Progenitor cell of endocrine pancreas (in vitro differentiated cells): ENCODE results near the gene SLC5A2. TPM values are rescaled to one million over a fixed set of nuclear protein-coding genes. Genes with fewer than 3 reads are reported as not detected.
A peak's percentile ranks its signal among the peaks of the same experiment; 100 is the strongest.

Experiments used
- DNase-seq: peaks from one replicate; pipeline ENCODE4 v3.0.0; 2021; ENCODE audit warnings: low spot score; ENCODE audit not compliant: unreplicated experiment
- H3K27ac Mint-ChIP-seq: 2 replicates; pipeline ENCODE4 v1.8.0; 2021; ENCODE audit warnings: mild to moderate bottlenecking, moderate library complexity, mixed read lengths
- H3K27me3 Mint-ChIP-seq: 2 replicates; pipeline ENCODE4 v1.8.0; 2021; ENCODE audit warnings: mixed read lengths
- H3K36me3 Mint-ChIP-seq: 2 replicates; pipeline ENCODE4 v1.8.0; 2022; ENCODE audit warnings: mixed read lengths; ENCODE audit not compliant: insufficient read depth
- H3K4me1 Mint-ChIP-seq: 2 replicates; pipeline ENCODE4 v1.8.0; 2021; ENCODE audit warnings: low read depth, mixed read lengths
- H3K4me3 Mint-ChIP-seq: 2 replicates; pipeline ENCODE4 v1.8.0; 2021; ENCODE audit warnings: low read depth, mild to moderate bottlenecking, moderate library complexity, mixed read lengths
- H3K9me3 Mint-ChIP-seq: 2 replicates; pipeline ENCODE4 v1.8.0; 2021; ENCODE audit warnings: low read depth, mixed read lengths
- CTCF ChIP-seq: fragments of 200-600 bp; sonication (generic); IDR thresholded peaks from one replicate; pipeline ENCODE4 v1.5.0; 2021; ENCODE audit warnings: antibody characterized with exemption, mild to moderate bottlenecking; ENCODE audit not compliant: unreplicated experiment
- total RNA-seq: library from RNA; stranded (reverse); gene quantifications from 2 replicates; pipeline ENCODE4 v1.2.1, GENCODE V29; 2021

The SLC5A2 gene
- total RNA-seq, 1 donor from 2014 or later, result 0.29 TPM

- H3K9me3 Mint-ChIP-seq, result no peaks in the 10 kb centered on the region
- DNase-seq, result no peak
- peaks cover 1% of the 10 kb centered on the region for H3K36me3 Mint-ChIP-seq
- no peak for TF ChIP-seq CTCF
- no peaks in the 10 kb centered on the region for H3K27me3 Mint-ChIP-seq
- no peak overlapping the region for H3K27ac Mint-ChIP-seq
- H3K4me3 Mint-ChIP-seq, result no peak overlapping the region
- peaks cover 17% of the 10 kb centered on the region for H3K4me1 Mint-ChIP-seq
Measured at GRCh38 chr16:31452631-31453106, 30.3 kb upstream of the SLC5A2 start.

- TF ChIP-seq CTCF, result no peak
- no peak for DNase-seq
- Mint-ChIP-seq H3K27ac (peak overlapping the region; percentile 1), H3K27me3 (no peaks in the 10 kb centered on the region), H3K9me3 (no peaks in the 10 kb centered on the region), H3K4me3 (no peak overlapping the region), H3K36me3 (peaks cover 1% of the 10 kb centered on the region), H3K4me1 (peaks cover 21% of the 10 kb centered on the region)
Measured at GRCh38 chr16:31453255-31454204, 29.4 kb upstream of the SLC5A2 start.

- Mint-ChIP-seq H3K27me3 (no peaks in the 10 kb centered on the region), H3K4me3 (no peak overlapping the region), H3K4me1 (peaks cover 26% of the 10 kb centered on the region), H3K36me3 (peaks cover 1% of the 10 kb centered on the region), H3K9me3 (no peaks in the 10 kb centered on the region), H3K27ac (no peak overlapping the region)
- DNase-seq, result no peak
- peak; percentile 38 for TF ChIP-seq CTCF
Measured at GRCh38 chr16:31455601-31456314, 27.2 kb upstream of the SLC5A2 start.

GRCh38 chr16:31456988-31457360 lies 25.9 kb upstream of the SLC5A2 start:
- H3K27me3 Mint-ChIP-seq, result no peaks in the 10 kb centered on the region
- H3K4me1 Mint-ChIP-seq, result peaks cover 22% of the 10 kb centered on the region
- no peaks in the 10 kb centered on the region for H3K9me3 Mint-ChIP-seq
- no peak for DNase-seq
- no peak for TF ChIP-seq CTCF
- H3K4me3 Mint-ChIP-seq, result peak overlapping the region; percentile 9
- no peak overlapping the region for H3K27ac Mint-ChIP-seq
- peaks cover 1% of the 10 kb centered on the region for H3K36me3 Mint-ChIP-seq

- Mint-ChIP-seq H3K27ac (peak overlapping the region; percentile 93), H3K4me1 (peaks cover 20% of the 10 kb centered on the region), H3K36me3 (peaks cover 1% of the 10 kb centered on the region), H3K27me3 (no peaks in the 10 kb centered on the region), H3K4me3 (peak overlapping the region; percentile 88), H3K9me3 (no peaks in the 10 kb centered on the region)
- no peak for DNase-seq
- TF ChIP-seq CTCF, result no peak
Measured at GRCh38 chr16:31458073-31458843, 24.7 kb upstream of the SLC5A2 start.
